Ascending aorta (tissue), 2 donors: ENCODE results near the gene MT1X. TPM values are rescaled to one million over a fixed set of nuclear protein-coding genes. Genes with fewer than 3 reads are reported as not detected.

ENCODE experiments used
- DNase-seq, 2 donors: peaks; one replicate each; pipeline ENCODE4 v3.0.0-alpha.2; 2019; ENCODE audit warnings: low spot score in 2 of 2
- H3K27ac ChIP-seq, 2 donors: fragments of 200-600 bp; sonication (generic); one replicate each; pipeline ENCODE4 v1.5.1; 2016 to 2017; ENCODE audit warnings: mild to moderate bottlenecking in 1 of 2
- H3K27me3 ChIP-seq: fragments of 200-600 bp; sonication (generic); one replicate; pipeline ENCODE4 v1.5.1; 2017
- H3K36me3 ChIP-seq, 2 donors: fragments of 200-600 bp; sonication (generic); one replicate each; pipeline ENCODE4 v1.5.1; 2016
- H3K4me1 ChIP-seq, 2 donors: fragments of 200-600 bp; sonication (generic); one replicate each; pipeline ENCODE4 v1.5.1; 2016 to 2017; ENCODE audit warnings: mild to moderate bottlenecking in 1 of 2
- H3K4me3 ChIP-seq, 2 donors: fragments of 200-600 bp; sonication (generic); one replicate each; pipeline ENCODE4 v1.5.1; 2016 to 2017; ENCODE audit warnings: mild to moderate bottlenecking in 1 of 2
- H3K9me3 ChIP-seq, 2 donors: fragments of 200-600 bp; sonication (generic); one replicate each; pipeline ENCODE4 v1.5.1; 2016
- CTCF ChIP-seq, 3 experiments: fragments of 200-600 bp in 2 of 3; fragments of 450-650 bp in 1 of 3; sonication (generic) in 2 of 3; IDR thresholded peaks; one replicate each; pipeline ENCODE4 v1.5.1; 2016 to 2019; ENCODE audit warnings: antibody characterized with exemption in 3 of 3, mild to moderate bottlenecking in 1 of 3, moderate library complexity in 1 of 3
- intact Hi-C: fragments of 100-400 bp; cut with DNase I; formaldehyde crosslinking; loops from one replicate; pipeline ENCODE4 v1.15.1; 2023
- total RNA-seq: library from RNA; depleted of rRNA; stranded (reverse); fragments of >200 nt; gene quantifications from one replicate; pipeline ENCODE4 v1.1.0, GENCODE V29; 2016

Gene MT1X
- total RNA-seq, 1 donor from 2014 or later = 2,291 TPM

- Histone ChIP-seq H3K36me3 (no peaks in the 10 kb centered on the region), H3K27ac (no peak overlapping the region), H3K27me3 (no peaks in the 10 kb centered on the region), H3K9me3 (no peaks in the 10 kb centered on the region), H3K4me1 (peaks cover 0 to 21% of the 10 kb centered on the region in 2 donors), H3K4me3 (no peak overlapping the region)
- no peak for TF ChIP-seq CTCF (IDR thresholded peaks at IDR 0.05)
- intact Hi-C loops = no loop called here
- no peak for DNase-seq
Measured at GRCh38 chr16:56726283-56726682, 44.0 kb downstream of the MT1X start.

DNA sequence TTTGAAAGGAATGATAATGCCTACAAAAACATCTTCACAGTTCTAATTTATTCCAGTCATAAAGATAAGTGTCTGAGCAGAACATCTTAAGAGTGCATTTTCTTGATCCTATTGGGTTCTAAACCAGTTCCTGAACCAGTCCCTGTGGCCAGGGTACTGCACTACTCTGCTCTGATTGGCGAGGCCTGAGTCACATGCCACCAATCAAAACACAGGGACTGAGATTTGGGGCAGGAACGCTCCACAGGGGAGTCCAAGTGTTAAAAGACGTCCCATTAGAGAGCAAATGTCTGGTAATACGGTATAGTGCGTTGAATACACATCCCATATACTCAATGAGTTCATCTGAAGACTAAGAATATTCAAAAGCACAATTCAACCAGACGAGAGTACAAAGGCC lies 44.7 kb downstream of the MT1X start:
- no peaks in the 10 kb centered on the region for H3K36me3 ChIP-seq
- DNase-seq = no peak
- no peaks in the 10 kb centered on the region for H3K9me3 ChIP-seq
- no peak overlapping the region for H3K27ac ChIP-seq
- intact Hi-C loops = no loop called here
- H3K27me3 ChIP-seq = no peaks in the 10 kb centered on the region
- no peak overlapping the region for H3K4me3 ChIP-seq
- H3K4me1 ChIP-seq = peaks cover 0 to 24% of the 10 kb centered on the region in 2 donors
- no peak for TF ChIP-seq CTCF (IDR thresholded peaks at IDR 0.05)

GRCh38 chr16:56728027-56728426 lies 45.8 kb downstream of the MT1X start:
- no peak for DNase-seq
- intact Hi-C loops = loop anchor here (2.0 kb wide), 1 partner anchor 21 kb away; no protein-coding TSS in a partner anchor
- Histone ChIP-seq H3K4me1 (peaks cover 0 to 24% of the 10 kb centered on the region in 2 donors), H3K36me3 (no peaks in the 10 kb centered on the region), H3K27ac (no peak overlapping the region), H3K27me3 (no peaks in the 10 kb centered on the region), H3K4me3 (no peak overlapping the region), H3K9me3 (no peaks in the 10 kb centered on the region)
- no peak for TF ChIP-seq CTCF (IDR thresholded peaks at IDR 0.05)

DNA sequence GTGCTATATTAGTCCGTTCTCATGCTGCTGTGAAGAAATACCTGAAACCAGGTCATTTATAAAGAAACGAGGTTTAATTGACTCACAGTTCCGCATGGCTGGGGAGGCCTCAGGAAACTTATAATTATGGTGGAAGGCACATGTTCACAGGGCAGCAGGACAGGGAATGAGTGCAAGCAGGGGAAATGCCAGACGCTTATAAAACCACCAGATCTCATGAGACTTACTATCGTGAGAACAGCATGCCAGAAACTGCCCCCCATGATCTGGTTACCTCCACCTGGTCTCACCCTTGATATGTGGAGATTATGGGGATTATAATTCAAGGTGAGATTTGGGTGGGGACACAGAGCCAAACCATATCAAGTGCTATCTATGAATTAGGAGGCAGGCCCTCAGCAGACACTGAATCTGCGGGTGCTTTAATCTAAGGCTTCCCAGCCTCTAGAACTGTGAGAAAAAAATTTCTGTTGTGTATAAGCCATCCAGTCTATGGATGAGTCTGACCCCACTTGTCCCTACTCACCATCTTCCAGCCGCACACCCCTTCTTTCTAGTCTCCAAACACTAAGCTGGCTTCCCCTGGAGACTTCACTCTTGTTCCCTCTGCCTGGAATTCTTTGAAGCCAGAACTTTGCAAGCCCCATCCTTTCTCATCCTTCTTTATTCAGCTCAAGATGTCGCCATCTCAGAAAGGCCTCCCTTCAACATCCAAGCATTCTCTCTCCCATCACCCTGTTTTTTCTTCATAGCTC lies 46.9 kb downstream of the MT1X start:
- Histone ChIP-seq H3K4me1 (peaks cover 0 to 24% of the 10 kb centered on the region in 2 donors), H3K4me3 (peak overlapping the region; percentile 81 to 99), H3K36me3 (no peaks in the 10 kb centered on the region), H3K27me3 (no peaks in the 10 kb centered on the region), H3K9me3 (no peaks in the 10 kb centered on the region), H3K27ac (peak overlapping the region; percentile 80 to 86)
- DNase-seq = no peak
- peak in 1 of 3 experiments; percentile 4 for TF ChIP-seq CTCF (IDR thresholded peaks at IDR 0.05)
- intact Hi-C loops = loop anchor here (2.0 kb wide), 1 partner anchor 20 kb away; no protein-coding TSS in a partner anchor

DNA sequence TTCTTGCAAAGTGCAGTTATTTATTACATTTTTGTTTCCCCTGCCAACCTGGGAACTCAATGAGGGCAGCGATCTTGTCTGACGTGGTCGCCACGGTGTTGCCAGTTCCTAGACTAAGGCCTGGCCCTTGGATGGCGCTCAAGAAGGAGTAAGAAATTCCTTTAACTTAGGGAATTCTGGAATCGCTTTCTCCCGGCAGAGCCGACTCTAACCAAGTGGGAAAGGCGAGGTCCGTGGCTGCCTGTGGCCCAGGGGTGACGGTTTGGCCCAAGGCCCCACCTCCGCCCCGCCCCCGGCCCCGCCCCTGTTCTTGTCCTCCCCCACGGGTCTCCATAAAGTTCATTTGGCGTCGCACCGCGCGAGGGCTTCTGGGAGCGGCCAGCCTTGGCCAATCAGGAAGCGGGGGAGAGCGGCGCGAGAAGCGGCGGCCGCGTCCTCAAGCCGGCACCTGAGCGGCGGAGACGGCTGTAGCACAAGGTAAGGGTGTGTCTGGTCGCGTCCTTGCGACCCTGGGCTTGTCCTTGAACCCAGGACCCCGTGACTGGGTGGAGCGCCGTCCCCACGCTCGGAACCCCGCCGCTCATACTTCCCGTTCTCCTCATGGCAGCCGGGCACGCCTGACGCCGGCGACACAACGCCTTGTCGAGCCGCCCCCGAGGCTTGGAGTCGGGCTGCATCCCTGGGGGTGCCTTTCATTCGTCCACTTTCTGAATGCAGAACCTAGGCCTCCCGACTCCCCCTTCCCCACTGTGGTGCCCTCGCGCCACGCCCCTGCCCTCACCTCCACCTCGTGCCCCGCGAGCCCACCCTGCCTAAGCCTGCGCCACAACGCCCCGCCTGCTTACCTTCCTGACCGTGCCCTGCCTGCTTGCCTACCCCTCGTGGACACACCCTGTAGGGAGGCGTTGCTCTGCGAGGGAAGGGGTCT lies 47.7 kb downstream of the MT1X start, which contains the start of gene NUP93:
Gene NUP93 (plus strand): TSS at position 395 of the 928 bp plus-strand sequence. CDS start 18,119 bp downstream, outside the sequence.
- Histone ChIP-seq H3K27me3 (no peaks in the 10 kb centered on the region), H3K4me1 (peaks cover 0 to 24% of the 10 kb centered on the region in 2 donors), H3K27ac (peak within 1 kb of the TSS; percentile 80 to 86), H3K36me3 (no peaks in the 10 kb centered on the region), H3K4me3 (peak within 1 kb of the TSS; percentile 81 to 99), H3K9me3 (no peaks in the 10 kb centered on the region)
- intact Hi-C loops = loop anchor here (2.0 kb wide), 1 partner anchor 19 kb away; no protein-coding TSS in a partner anchor
- TF ChIP-seq CTCF (IDR thresholded peaks at IDR 0.05) = no peak
- peak; percentile 63 to 94 for DNase-seq
